GM04503 (cell line): ENCODE measurements around the gene PHACTR1.
A peak's percentile ranks its signal among the peaks of the same experiment; 100 is the strongest.
"Not testable (repeated sequence)": the region's sequence is repeated elsewhere in the genome, so short reads cannot be mapped to it uniquely, and the experiment has no call there.

ENCODE experiments used
- DNase-seq: peaks from one replicate; pipeline ENCODE4 v3.0.0-alpha.2; 2012; ENCODE audit warnings: low read depth

The PHACTR1 gene

GRCh38 chr6:13239530-13240455 is 523.2 kb downstream of the PHACTR1 start:
- DNase-seq = no peak

DNA sequence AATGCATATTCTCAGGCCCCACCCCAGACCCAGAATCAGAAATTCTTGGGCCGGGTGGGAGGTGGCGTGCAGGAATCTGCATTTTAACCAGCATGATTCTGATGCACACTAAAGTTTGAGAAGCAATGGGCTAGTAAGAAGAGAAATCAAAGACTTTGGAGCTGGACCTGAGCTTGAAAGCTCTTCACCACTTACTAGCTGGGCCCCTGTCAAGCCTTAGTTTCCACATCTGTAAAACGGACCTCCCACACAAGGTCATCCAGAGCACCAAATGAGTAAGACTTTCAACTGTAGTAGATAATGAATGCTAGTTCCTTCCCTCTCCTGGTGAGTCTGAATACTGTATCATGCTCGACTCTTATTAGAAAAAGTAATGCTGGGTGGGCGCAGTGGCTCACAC is 524.8 kb downstream of the PHACTR1 start:
- no peak for DNase-seq

GRCh38 chr6:13242178-13242577 is 525.6 kb downstream of the PHACTR1 start:
- DNase-seq = no peak

- no peak for DNase-seq
Observed at GRCh38 chr6:13242590-13242989, 526.0 kb downstream of the PHACTR1 start.

DNA sequence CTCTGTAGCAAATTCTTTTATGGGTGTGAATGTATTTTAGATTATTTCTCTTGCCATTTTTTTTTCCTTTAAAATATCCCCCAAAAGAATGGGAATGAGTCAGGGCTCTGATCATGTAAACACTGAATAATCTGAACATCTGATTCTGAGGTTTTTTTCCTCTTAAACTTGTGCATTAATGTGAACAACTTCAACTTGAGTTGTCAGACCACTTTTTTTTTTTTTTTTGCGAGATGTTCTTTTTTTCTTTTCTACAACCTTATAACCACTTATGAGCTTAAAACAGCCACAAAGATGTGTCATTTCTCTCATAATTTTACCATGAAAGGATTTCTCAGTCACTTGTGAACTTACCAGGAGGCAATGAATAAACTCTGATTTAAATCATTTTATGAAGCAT is 526.5 kb downstream of the PHACTR1 start:
- DNase-seq = no peak

DNA sequence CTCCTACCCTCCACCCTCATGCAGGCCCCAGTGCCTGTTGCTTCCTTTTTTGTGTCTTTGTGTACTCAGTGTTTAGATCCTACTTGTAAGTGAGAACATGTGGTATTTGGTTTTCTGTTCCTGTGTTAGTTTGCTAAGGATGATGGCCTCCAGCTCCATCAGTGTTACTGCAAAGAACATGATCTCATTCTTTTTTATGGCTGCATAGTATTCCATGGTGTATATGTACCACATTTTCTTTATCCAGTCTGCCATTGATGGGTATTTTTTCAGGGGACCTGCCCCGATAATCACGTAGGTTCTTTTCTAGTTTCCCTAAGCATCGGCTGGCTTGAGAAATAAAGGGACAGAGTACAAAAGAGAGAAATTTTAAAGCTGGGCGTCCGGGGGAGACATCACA is 527.2 kb downstream of the PHACTR1 start:
- DNase-seq = not testable (repeated sequence)

GRCh38 chr6:13247627-13248026 is 531.1 kb downstream of the PHACTR1 start:
- no peak for DNase-seq

- no peak for DNase-seq
Observed at GRCh38 chr6:13248053-13248452, 531.5 kb downstream of the PHACTR1 start.

GRCh38 chr6:13248584-13248985 is 532.0 kb downstream of the PHACTR1 start:
- DNase-seq = no peak

GRCh38 chr6:13248994-13249393 is 532.4 kb downstream of the PHACTR1 start:
- DNase-seq = no peak

DNA sequence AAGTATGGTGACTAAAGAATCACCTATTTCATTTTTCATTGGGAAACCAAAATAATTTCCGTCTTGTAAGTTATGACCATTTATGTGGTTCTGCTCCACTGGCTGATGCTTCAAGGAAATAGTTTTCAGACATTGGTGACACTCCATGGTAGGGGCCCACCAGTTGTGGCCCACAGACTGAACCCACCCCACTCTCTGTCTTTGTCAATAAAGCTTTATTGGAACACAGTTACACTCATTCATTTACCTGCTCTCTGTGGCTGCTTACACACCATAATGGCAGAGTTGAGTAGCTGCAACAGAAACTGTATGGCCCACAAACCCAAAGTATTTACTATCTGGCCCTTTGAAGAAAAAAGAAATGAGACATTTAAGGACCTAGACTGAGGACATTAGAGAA is 533.2 kb downstream of the PHACTR1 start:
- no peak for DNase-seq

- no peak for DNase-seq
Observed at GRCh38 chr6:13250703-13251102, 534.1 kb downstream of the PHACTR1 start.

- no peak for DNase-seq
Observed at GRCh38 chr6:13251242-13251641, 534.7 kb downstream of the PHACTR1 start.

DNA sequence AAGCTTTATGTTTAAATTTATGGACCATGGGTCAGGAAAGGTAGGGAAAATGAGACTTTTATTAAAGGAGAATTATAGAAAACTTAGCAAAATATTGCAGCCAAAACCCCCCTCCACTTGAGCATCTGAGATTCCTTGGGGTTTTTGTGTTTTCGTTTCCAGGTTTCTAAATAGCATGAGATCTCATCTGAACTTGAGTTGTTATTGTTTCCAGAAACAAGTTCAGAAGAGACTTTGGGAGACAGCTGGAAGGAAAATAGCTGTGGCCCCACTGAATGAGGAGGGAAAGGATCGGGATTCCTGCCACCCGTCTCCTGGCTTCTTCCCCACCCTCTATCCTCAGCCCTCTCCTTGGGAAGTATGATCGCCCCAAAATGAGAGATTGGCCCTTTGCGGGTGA is 536.2 kb downstream of the PHACTR1 start:
- DNase-seq = no peak

DNA sequence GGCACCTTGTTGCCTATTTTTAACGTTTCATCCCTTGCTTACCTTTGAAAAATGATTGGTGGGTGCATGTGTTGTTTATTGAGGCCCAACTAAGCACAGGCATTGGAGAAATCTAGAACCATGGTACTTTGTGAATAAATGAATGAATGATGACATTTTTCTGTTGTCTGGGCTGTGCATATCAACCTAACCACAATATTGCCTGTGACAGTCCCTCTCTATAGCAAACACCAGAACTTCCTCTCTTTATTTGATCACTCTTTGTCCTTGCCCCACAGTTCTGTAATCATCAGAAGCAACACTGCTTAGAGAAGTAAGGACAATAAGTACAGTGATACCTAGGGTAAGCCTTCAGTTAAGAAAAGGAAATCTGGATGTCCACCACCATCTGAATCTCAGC is 536.7 kb downstream of the PHACTR1 start:
- no peak for DNase-seq

DNA sequence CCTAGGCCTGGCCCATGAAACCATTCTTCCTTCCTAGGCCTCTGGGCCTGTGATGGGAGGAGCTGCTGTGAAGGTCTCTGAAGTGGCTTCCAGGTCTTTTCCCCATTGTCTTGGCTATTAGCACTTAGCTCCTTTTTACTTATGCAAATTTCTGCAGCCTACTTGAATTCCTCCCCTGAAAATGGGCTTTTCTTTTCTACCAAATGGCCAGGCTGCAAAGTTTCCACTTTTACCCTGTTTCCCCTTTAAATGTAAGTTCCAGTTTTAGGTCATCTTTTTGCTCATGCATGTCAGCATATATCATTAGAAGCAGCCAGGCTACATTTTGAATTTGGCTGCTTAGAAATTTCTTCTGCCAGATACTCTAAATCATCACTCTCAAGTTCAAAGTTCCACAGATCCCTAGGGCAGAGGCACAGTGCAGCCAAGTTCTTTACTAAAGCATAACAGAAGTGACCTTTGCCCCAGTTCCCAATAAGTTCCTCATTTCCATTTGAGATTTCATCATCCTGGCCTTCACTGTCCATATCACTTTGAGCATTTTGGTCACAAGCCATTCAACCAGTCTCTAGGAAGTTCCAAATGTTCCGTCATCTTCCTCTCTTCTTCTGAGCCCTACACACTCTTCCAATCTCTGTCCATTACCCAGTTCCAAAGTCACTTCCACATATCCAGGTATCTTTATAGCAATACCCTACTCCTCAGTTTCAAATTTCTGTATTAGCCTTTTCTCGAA is 539.9 kb downstream of the PHACTR1 start:
- no peak for DNase-seq

GRCh38 chr6:13259393-13259792 is 542.8 kb downstream of the PHACTR1 start:
- no peak for DNase-seq

DNA sequence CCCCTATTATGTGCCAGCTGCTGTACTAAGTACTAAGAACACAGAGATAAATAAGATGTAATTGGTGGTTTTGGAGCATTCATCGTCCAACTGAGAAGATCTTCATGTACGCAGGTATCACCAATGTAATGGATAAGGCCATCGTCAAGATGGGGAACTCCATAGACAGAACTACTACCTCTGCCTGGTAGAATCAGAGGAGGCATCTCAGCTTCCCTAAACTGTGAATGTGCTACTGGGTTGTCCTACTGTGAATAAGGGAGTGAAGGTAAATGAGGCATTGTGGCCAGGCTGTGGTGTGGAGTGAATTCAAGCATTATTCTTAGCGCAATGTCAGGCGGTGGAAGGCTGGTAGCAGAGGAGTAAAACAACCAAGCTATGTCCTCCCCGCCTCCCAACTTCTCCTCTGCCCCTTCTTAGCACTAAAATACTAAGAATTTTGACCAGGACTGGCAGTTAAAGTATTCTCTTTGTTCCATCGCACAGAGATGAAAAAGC is 543.6 kb downstream of the PHACTR1 start:
- no peak for DNase-seq

DNA sequence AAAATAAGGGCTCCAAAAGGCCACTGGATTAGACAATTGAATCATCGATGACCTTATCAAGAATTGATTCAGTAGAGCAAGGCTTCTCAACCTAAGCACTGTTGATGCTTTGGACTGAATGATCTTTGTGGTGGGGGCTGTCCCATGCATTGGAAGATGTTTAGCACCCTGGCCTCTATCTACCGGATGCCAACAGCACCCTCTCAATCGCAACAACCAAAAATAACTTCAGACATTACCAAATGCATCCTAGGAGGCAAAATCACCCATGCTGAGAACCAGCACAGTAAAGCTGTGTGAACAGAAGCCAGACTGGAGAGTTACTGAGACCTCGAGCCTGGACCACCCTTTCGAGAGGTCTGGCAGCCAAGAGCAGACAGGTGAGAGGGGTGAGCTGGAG is 544.3 kb downstream of the PHACTR1 start:
- DNase-seq = no peak

GRCh38 chr6:13261464-13261994 is 545.0 kb downstream of the PHACTR1 start:
- no peak for DNase-seq

GRCh38 chr6:13262302-13263230 is 546.0 kb downstream of the PHACTR1 start:
- DNase-seq = peak; percentile 15

- no peak for DNase-seq
Observed at GRCh38 chr6:13263669-13264068, 547.1 kb downstream of the PHACTR1 start.
